Panc1 (cell line): ENCODE measurements around the gene NKAIN2. TPM values are rescaled to one million over a fixed set of nuclear protein-coding genes. Genes with fewer than 3 reads are reported as not detected.

Source experiments
- ATAC-seq: fragments of 200-7000 bp; cut with Tn5 transposase; 2 replicates; pipeline ENCODE4 v1.9.1; 2020; ENCODE audit warnings: mild to moderate bottlenecking, moderate library complexity
- BruUV-seq: library from RNA; stranded (reverse); fragments of 400-500 nt; replicated peaks from 2 replicates; lab custom pipeline; 2021; lab: Mats Ljungman, UMichigan
- CTCF ChIA-PET: fragments of 300-600 bp; sonication (Branson Sonifier 250); formaldehyde crosslinking; loops from one replicate; lab custom pipeline; 2022; ENCODE audit warnings: antibody characterized with exemption; lab: Charles Lee
- POLR2A ChIA-PET: fragments of 300-600 bp; sonication (Branson Sonifier 250); formaldehyde crosslinking; loops from one replicate; lab custom pipeline; 2022; ENCODE audit warnings: antibody characterized with exemption; lab: Charles Lee
- DNase-seq: peaks from one replicate; pipeline ENCODE4 v3.0.0-alpha.2; 2010; ENCODE audit warnings: low read depth, low spot score
- H3K27ac ChIP-seq: 2 replicates; pipeline ENCODE4 v1.5.1; 2011; ENCODE audit warnings: mild to moderate bottlenecking, low read length, inconsistent platforms
- H3K27me3 ChIP-seq: fragments of 200-500 bp; sonication (Bioruptor generic); 2 replicates; pipeline ENCODE4 v1.6.0; 2014; ENCODE audit warnings: low read length, inconsistent platforms; ENCODE audit not compliant: control insufficient read depth, insufficient read depth
- H3K36me3 ChIP-seq: fragments of 200-500 bp; sonication (Bioruptor generic); 2 replicates; pipeline ENCODE4 v1.5.1; 2014; ENCODE audit warnings: inconsistent platforms, mild to moderate bottlenecking, low read length, moderate library complexity; ENCODE audit not compliant: control insufficient read depth, insufficient read depth
- H3K4me1 ChIP-seq: 2 replicates; pipeline ENCODE4 v1.5.1; 2011; ENCODE audit warnings: inconsistent platforms, mild to moderate bottlenecking, low read length, moderate library complexity; ENCODE audit not compliant: control insufficient read depth, insufficient read depth
- H3K4me3 ChIP-seq, 2 experiments: 2 replicates each; pipeline ENCODE4 v1.5.1; 2011 to 2012; ENCODE audit warnings: low read depth in 2 of 2, low read length in 2 of 2, mild to moderate bottlenecking in 2 of 2, inconsistent platforms in 1 of 2, moderate library complexity in 1 of 2
- H3K9me3 ChIP-seq: fragments of 200-500 bp; sonication (Bioruptor generic); 2 replicates; pipeline ENCODE4 v1.5.1; 2014; ENCODE audit warnings: low read depth, mild to moderate bottlenecking, inconsistent platforms, low read length, moderate library complexity; ENCODE audit not compliant: control insufficient read depth, insufficient read depth
- POLR2AphosphoS5 ChIP-seq: IDR thresholded peaks from 2 replicates; pipeline ENCODE4 v1.6.1; 2012; ENCODE audit warnings: mild to moderate bottlenecking, low read depth, low read length, moderate library complexity
- SIN3A ChIP-seq: IDR thresholded peaks from 2 replicates; pipeline ENCODE4 v1.6.1; 2012; ENCODE audit warnings: low read depth, mild to moderate bottlenecking, low read length, moderate library complexity, borderline replicate concordance; ENCODE audit not compliant: insufficient read depth
- TCF7L2 ChIP-seq: IDR thresholded peaks from 2 replicates; pipeline ENCODE4 v1.6.1; 2011; ENCODE audit warnings: mild to moderate bottlenecking, low read depth, low read length, inconsistent platforms
- in situ Hi-C: cut with HindIII; loops from 2 replicates; pipeline ENCODE4 v1.10.0; 2016; ENCODE audit warnings: low sequenced_read_pairs, low pct_unique_long_range_greater_than_20kb
- intact Hi-C: fragments of 100-400 bp; cut with micrococcal nuclease; formaldehyde crosslinking; loops from one replicate; pipeline ENCODE4 v1.10.0; 2022; ENCODE audit not compliant: unreplicated experiment
- total RNA-seq: library from RNA; stranded (reverse); gene quantifications from one replicate; pipeline ENCODE4 v1.2.1, GENCODE V29; 2021; ENCODE audit not compliant: unreplicated experiment
- TF ChIP-seq, protein P1 (sequence below): fragments of 450-650 bp; IDR thresholded peaks from 2 replicates; pipeline ENCODE4 v1.5.1; 2017; ENCODE audit warnings: mild to moderate bottlenecking
- TF ChIP-seq, protein P2 (sequence below), 2 experiments: IDR thresholded peaks; 2 replicates each; pipeline ENCODE4 v1.6.1; 2011 to 2012; ENCODE audit warnings: low read depth in 2 of 2, control low read depth in 1 of 2, low read length in 1 of 2, mild to moderate bottlenecking in 1 of 2, moderate library complexity in 1 of 2; ENCODE audit not compliant: insufficient read depth in 1 of 2

Gene NKAIN2
- total RNA-seq, 1 experiment from 2014 or later, result 2.6 TPM

DNA sequence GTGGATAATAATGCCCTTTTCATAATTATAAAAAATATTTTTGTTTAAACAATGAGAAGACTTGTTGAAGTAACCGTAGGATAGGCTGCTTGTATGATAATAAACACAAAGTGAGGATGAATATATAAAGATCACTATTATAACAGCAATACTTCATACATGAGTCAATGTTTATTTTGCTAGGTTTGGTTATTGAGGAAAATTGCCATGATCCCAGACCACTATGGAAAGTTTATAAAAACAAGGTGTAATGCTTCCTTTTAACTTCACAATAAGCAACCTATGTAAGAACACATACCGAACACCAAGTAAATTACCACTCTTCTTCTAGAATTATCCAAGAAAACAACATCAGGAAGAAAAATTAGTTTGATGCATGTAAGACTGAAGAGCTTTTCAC lies 663.3 kb downstream of the NKAIN2 start:
- Histone ChIP-seq H3K27ac (peak overlapping the region; percentile 62; the same call in 1 of the 2 replicates), H3K27me3 (no peaks in the 10 kb centered on the region), H3K9me3 (peaks cover 4% of the 10 kb centered on the region; the same call in 1 of the 2 replicates), H3K4me3 (no peak overlapping the region), H3K4me1 (peaks cover 10% of the 10 kb centered on the region; the same call in 1 of the 2 replicates), H3K36me3 (no peaks in the 10 kb centered on the region)
- DNase-seq (no peak), ATAC-seq (no peak)
- BruUV-seq, result no TSS peak
- ChIA-PET CTCF (no interaction called here), POLR2A (no interaction called here)
- in situ Hi-C loops (no loop called here), intact Hi-C loops (no loop called here)
- TF ChIP-seq SIN3A (no peak), POLR2AphosphoS5 (no peak), TCF7L2 (no peak)

DNA sequence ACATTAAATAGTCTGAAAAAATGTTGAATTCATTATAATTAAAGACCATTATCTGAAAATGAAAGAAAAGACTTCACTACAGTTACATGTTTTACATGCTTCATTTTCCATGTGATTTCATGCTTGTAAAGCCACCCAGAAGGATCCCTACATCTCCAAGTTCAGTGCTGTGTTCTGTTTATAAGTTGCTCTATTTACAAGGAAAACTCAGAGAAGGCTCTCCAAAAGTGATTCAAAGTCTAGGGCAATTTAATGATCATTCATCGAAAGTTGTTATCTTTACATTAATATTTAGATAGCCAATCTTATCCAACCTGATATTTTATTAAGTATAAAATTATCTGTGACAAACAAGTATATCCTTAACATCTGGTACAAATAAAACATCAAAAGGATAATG lies 663.7 kb downstream of the NKAIN2 start:
- TF ChIP-seq, protein P1, sequence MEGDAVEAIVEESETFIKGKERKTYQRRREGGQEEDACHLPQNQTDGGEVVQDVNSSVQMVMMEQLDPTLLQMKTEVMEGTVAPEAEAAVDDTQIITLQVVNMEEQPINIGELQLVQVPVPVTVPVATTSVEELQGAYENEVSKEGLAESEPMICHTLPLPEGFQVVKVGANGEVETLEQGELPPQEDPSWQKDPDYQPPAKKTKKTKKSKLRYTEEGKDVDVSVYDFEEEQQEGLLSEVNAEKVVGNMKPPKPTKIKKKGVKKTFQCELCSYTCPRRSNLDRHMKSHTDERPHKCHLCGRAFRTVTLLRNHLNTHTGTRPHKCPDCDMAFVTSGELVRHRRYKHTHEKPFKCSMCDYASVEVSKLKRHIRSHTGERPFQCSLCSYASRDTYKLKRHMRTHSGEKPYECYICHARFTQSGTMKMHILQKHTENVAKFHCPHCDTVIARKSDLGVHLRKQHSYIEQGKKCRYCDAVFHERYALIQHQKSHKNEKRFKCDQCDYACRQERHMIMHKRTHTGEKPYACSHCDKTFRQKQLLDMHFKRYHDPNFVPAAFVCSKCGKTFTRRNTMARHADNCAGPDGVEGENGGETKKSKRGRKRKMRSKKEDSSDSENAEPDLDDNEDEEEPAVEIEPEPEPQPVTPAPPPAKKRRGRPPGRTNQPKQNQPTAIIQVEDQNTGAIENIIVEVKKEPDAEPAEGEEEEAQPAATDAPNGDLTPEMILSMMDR, result no peak
- TF ChIP-seq TCF7L2 (no peak), SIN3A (no peak), POLR2AphosphoS5 (no peak)
- TF ChIP-seq, protein P2, sequence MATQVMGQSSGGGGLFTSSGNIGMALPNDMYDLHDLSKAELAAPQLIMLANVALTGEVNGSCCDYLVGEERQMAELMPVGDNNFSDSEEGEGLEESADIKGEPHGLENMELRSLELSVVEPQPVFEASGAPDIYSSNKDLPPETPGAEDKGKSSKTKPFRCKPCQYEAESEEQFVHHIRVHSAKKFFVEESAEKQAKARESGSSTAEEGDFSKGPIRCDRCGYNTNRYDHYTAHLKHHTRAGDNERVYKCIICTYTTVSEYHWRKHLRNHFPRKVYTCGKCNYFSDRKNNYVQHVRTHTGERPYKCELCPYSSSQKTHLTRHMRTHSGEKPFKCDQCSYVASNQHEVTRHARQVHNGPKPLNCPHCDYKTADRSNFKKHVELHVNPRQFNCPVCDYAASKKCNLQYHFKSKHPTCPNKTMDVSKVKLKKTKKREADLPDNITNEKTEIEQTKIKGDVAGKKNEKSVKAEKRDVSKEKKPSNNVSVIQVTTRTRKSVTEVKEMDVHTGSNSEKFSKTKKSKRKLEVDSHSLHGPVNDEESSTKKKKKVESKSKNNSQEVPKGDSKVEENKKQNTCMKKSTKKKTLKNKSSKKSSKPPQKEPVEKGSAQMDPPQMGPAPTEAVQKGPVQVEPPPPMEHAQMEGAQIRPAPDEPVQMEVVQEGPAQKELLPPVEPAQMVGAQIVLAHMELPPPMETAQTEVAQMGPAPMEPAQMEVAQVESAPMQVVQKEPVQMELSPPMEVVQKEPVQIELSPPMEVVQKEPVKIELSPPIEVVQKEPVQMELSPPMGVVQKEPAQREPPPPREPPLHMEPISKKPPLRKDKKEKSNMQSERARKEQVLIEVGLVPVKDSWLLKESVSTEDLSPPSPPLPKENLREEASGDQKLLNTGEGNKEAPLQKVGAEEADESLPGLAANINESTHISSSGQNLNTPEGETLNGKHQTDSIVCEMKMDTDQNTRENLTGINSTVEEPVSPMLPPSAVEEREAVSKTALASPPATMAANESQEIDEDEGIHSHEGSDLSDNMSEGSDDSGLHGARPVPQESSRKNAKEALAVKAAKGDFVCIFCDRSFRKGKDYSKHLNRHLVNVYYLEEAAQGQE (IDR thresholded peaks at IDR 0.05; ENCODE audit: insufficient read depth in 1 of 2, low read depth in 2 of 2, low read length in 1 of 2), result no peak
- peaks cover 10% of the 10 kb centered on the region; the same call in 1 of the 2 replicates for H3K4me1 ChIP-seq
- BruUV-seq, result no TSS peak

DNA sequence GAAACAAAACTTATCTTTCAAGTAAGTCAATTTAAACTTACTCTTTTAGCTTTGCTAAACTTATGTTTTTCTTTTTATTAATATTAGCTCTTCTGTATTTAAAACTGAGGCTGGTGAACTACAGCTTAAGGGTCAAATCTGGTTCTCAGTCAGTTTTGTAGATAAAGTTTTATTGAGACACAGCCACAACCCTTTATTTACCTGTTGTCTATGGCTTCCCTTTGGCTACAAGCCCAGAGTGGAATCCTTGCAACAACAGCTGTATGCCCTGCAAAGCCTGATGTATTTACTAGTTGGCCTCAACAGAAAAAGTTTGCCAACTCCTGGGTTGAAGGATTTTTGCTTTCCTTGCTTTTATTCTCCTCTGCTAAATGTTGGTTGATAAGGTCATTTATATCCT lies 667.1 kb downstream of the NKAIN2 start:
- POLR2A ChIA-PET, result interaction anchor here (0.7 kb wide), 1 partner anchor 260 kb away, joined by 3 read pairs; no protein-coding TSS in a partner anchor
- Histone ChIP-seq H3K36me3 (no peaks in the 10 kb centered on the region), H3K27ac (peak overlapping the region; percentile 36; the same call in 1 of the 2 replicates), H3K4me1 (peaks cover 10% of the 10 kb centered on the region; the same call in 1 of the 2 replicates), H3K27me3 (no peaks in the 10 kb centered on the region), H3K4me3 (no peak overlapping the region), H3K9me3 (no peaks in the 10 kb centered on the region)
- intact Hi-C loops, result no loop called here
- in situ Hi-C loops, result no loop called here
- no TSS peak for BruUV-seq
- no peak for ATAC-seq
- TF ChIP-seq, protein P1, result no peak
- TF ChIP-seq, protein P2 (IDR thresholded peaks at IDR 0.05; ENCODE audit: insufficient read depth in 1 of 2, low read depth in 2 of 2, low read length in 1 of 2), result no peak
- TF ChIP-seq POLR2AphosphoS5 (no peak), TCF7L2 (no peak), SIN3A (no peak)
- CTCF ChIA-PET, result no interaction called here
- no peak for DNase-seq

More for the DNA sequence above, 663.7 kb downstream of the NKAIN2 start:
- Histone ChIP-seq H3K4me3 (no peak overlapping the region), H3K9me3 (peaks cover 4% of the 10 kb centered on the region; the same call in 1 of the 2 replicates), H3K27ac (peak overlapping the region; percentile 62; the same call in 1 of the 2 replicates), H3K36me3 (no peaks in the 10 kb centered on the region), H3K27me3 (no peaks in the 10 kb centered on the region)
- CTCF ChIA-PET, result no interaction called here
- intact Hi-C loops (no loop called here), in situ Hi-C loops (no loop called here)
- DNase-seq (no peak), ATAC-seq (no peak)
- POLR2A ChIA-PET, result no interaction called here
